Transverse colon (tissue), 3 donors: ENCODE results near the gene SIGLEC1.

Experiments
- EP300 ChIP-seq: sonication (generic); formaldehyde crosslinking; IDR thresholded peaks from one replicate; pipeline ENCODE4 v1.6.1; 2017; ENCODE audit warnings: antibody characterized with exemption, low read depth
- TF ChIP-seq, protein P1 (sequence below), 5 experiments: fragments of 200-600 bp in 3 of 5; fragments of 450-650 bp in 2 of 5; sonication (generic) in 3 of 5; IDR thresholded peaks; 1 replicate in 2 of 5; 2 replicates in 3 of 5; pipeline ENCODE4 v1.5.1; 2016 to 2017; ENCODE audit warnings: antibody characterized with exemption in 5 of 5, inconsistent platforms in 3 of 5, mild to moderate bottlenecking in 2 of 5, moderate library complexity in 1 of 5

DNA sequence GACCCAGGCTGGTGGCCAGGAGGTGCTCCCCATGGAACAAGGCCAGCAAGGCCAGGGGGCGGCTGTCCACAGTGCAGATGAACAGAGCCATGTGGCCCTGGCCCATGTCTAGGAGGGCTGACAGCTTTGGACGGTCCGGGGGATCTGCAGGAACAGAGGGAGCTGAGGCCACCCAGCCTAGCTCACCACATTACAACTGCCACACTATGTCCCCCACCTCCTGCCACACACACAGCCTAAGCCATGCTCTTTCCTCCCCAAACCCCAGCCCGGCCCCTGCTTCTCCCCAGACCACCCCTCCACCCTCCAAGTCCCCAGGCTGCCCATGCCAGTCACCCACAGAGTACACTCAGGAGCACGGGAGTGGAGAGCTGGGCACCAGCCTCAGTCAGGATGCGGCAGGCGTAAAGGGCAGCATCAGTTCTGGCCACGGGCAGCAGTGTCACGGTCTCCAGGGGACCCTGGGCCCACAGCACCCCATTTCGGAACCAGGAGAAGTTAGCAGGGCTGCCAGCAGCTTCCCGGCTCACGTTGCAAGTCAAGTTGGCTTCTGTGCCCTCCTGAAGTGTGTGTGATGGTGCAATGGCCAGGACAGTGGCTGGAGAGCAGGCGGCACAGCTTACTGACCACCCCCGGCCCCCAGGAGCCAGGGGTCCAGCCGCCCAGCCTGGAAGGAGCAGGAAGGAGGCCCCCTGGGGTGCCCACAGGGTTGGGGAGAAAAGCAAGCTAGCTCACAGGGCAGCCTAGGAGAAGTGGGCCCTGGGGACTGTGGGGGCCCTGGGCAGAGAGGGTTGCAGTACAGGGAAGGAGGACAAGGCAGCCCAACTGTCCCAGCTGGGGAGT lies 15.4 kb downstream of the SIGLEC1 start:
- TF ChIP-seq EP300: no peak
- TF ChIP-seq, protein P1, sequence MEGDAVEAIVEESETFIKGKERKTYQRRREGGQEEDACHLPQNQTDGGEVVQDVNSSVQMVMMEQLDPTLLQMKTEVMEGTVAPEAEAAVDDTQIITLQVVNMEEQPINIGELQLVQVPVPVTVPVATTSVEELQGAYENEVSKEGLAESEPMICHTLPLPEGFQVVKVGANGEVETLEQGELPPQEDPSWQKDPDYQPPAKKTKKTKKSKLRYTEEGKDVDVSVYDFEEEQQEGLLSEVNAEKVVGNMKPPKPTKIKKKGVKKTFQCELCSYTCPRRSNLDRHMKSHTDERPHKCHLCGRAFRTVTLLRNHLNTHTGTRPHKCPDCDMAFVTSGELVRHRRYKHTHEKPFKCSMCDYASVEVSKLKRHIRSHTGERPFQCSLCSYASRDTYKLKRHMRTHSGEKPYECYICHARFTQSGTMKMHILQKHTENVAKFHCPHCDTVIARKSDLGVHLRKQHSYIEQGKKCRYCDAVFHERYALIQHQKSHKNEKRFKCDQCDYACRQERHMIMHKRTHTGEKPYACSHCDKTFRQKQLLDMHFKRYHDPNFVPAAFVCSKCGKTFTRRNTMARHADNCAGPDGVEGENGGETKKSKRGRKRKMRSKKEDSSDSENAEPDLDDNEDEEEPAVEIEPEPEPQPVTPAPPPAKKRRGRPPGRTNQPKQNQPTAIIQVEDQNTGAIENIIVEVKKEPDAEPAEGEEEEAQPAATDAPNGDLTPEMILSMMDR (IDR thresholded peaks at IDR 0.05): no peak
